Vagina (tissue), 2 donors: ENCODE measurements around the gene C9orf43. TPM values are rescaled to one million over a fixed set of nuclear protein-coding genes. Genes with fewer than 3 reads are reported as not detected.
"Not testable (repeated sequence)": the region's sequence is repeated elsewhere in the genome, so short reads cannot be mapped to it uniquely, and the experiment has no call there.

Source experiments
- DNase-seq, 2 donors: peaks; one replicate each; pipeline ENCODE4 v3.0.0-alpha.2; 2017; ENCODE audit errors: extremely low spot score in 2 of 2
- H3K27ac ChIP-seq: fragments of 200-600 bp; sonication (generic); one replicate; pipeline ENCODE4 v1.5.1; 2019
- H3K27me3 ChIP-seq: fragments of 200-600 bp; sonication (generic); one replicate; pipeline ENCODE4 v1.5.1; 2019
- H3K36me3 ChIP-seq, 2 donors: fragments of 200-600 bp; sonication (generic); one replicate each; pipeline ENCODE4 v1.5.1; 2017 to 2019
- H3K4me1 ChIP-seq: fragments of 200-600 bp; sonication (generic); one replicate; pipeline ENCODE4 v1.5.1; 2019
- H3K4me3 ChIP-seq, 2 donors: fragments of 200-600 bp; sonication (generic); 1 replicate in 1 of 2; 2 replicates in 1 of 2; pipeline ENCODE4 v1.5.1; 2016 to 2019
- H3K9me3 ChIP-seq: fragments of 200-600 bp; sonication (generic); one replicate; pipeline ENCODE4 v1.5.1; 2019
- POLR2A ChIP-seq, 2 donors: fragments of 450-650 bp; IDR thresholded peaks; one replicate each; pipeline ENCODE4 v1.6.1; 2017; ENCODE audit warnings: antibody characterized with exemption in 2 of 2, mild to moderate bottlenecking in 2 of 2, moderate library complexity in 2 of 2
- POLR2AphosphoS5 ChIP-seq, 2 donors: sonication (generic); formaldehyde crosslinking; IDR thresholded peaks; one replicate each; pipeline ENCODE4 v1.9.0; 2017; ENCODE audit warnings: antibody characterized with exemption in 2 of 2, mild to moderate bottlenecking in 2 of 2, low read depth in 1 of 2; ENCODE audit not compliant: insufficient read depth in 1 of 2
- intact Hi-C: fragments of 100-400 bp; cut with DNase I; formaldehyde crosslinking; loops from one replicate; pipeline ENCODE4 v1.15.1; 2023
- total RNA-seq: library from RNA; depleted of rRNA; stranded (reverse); fragments of >200 nt; gene quantifications from one replicate; pipeline ENCODE4 v1.2.3, GENCODE V29; 2016
- TF ChIP-seq, protein P1 (sequence below), 3 experiments: fragments of 450-650 bp in 2 of 3; fragments of 200-600 bp in 1 of 3; sonication (generic) in 1 of 3; IDR thresholded peaks; one replicate each; pipeline ENCODE4 v1.5.1; 2017 to 2019; ENCODE audit warnings: antibody characterized with exemption in 3 of 3, mild to moderate bottlenecking in 2 of 3, moderate library complexity in 2 of 3

C9orf43 gene, protein sequence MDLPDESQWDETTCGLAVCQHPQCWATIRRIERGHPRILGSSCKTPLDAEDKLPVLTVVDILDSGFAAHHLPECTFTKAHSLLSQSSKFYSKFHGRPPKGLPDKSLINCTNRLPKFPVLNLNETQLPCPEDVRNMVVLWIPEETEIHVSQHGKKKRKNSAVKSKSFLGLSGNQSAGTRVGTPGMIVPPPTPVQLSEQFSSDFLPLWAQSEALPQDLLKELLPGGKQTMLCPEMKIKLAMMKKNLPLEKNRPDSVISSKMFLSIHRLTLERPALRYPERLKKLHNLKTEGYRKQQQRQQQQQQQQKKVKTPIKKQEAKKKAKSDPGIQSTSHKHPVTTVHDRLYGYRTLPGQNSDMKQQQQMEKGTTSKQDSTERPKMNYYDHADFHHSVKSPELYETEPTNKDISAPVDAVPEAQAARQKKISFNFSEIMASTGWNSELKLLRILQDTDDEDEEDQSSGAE
- total RNA-seq, result not detected

DNA sequence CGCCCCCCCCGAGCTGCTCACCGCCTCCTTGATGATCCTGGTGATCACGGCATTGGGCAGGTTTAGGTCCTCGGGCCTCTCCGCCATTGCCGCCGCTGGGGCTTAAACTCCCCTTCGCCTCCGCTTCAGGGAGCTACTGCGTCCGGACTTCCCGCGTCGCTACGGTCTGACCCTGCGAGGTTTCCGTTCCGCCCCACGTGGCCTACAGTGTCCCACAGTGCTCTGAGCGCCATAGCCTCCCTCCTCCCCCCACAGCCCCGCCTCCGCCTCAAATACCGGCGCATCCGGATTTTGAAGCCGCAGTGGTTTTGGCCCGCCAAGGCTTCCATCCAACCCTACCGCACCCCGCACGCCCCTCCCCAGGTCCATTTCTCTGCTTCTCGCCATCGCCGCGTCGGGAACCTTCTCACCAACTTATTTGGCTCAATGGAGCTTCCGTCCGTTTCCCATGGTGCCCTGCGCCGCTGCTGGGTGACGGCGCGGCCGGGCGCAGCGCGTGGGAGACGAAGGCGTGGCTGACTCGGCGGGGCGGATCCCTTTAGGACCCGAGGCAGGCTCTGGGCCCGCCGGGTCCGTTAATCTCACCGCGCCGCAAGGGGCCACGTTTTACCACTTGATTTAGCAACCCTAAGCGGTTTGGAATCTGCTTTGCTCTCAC, at the start of gene C9orf43, which contains the start of gene POLE3:
Gene C9orf43 (plus strand): TSS at position 541 of the 658 bp plus-strand sequence. CDS start 2,747 bp downstream, outside the sequence.
Gene POLE3 (minus strand): TSS at position 469 of the 658 bp plus-strand sequence. CDS start 382 bp downstream, at position 87.
- H3K4me1 ChIP-seq, result peaks cover 16% of the 10 kb centered on the region
- no peaks in the 10 kb centered on the region for H3K27me3 ChIP-seq
- no peaks in the 10 kb centered on the region for H3K9me3 ChIP-seq
- peaks cover 0 to 5% of the 10 kb centered on the region in 2 donors for H3K36me3 ChIP-seq
- H3K27ac ChIP-seq, result peak within 1 kb of the TSS; percentile 97
- peak in 1 of 2 donors; percentile 61 for TF ChIP-seq POLR2A (IDR thresholded peaks at IDR 0.05)
- TF ChIP-seq POLR2AphosphoS5 (IDR thresholded peaks at IDR 0.05; ENCODE audit: insufficient read depth in 1 of 2, low read depth in 1 of 2), result peak; percentile 96 to 97
- TF ChIP-seq, protein P1, sequence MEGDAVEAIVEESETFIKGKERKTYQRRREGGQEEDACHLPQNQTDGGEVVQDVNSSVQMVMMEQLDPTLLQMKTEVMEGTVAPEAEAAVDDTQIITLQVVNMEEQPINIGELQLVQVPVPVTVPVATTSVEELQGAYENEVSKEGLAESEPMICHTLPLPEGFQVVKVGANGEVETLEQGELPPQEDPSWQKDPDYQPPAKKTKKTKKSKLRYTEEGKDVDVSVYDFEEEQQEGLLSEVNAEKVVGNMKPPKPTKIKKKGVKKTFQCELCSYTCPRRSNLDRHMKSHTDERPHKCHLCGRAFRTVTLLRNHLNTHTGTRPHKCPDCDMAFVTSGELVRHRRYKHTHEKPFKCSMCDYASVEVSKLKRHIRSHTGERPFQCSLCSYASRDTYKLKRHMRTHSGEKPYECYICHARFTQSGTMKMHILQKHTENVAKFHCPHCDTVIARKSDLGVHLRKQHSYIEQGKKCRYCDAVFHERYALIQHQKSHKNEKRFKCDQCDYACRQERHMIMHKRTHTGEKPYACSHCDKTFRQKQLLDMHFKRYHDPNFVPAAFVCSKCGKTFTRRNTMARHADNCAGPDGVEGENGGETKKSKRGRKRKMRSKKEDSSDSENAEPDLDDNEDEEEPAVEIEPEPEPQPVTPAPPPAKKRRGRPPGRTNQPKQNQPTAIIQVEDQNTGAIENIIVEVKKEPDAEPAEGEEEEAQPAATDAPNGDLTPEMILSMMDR (IDR thresholded peaks at IDR 0.05), result no peak
- intact Hi-C loops, result no loop called here
- DNase-seq, result peak in 1 of 2 donors; percentile 95
- peak within 1 kb of the TSS; percentile 66 to 85 for H3K4me3 ChIP-seq

DNA sequence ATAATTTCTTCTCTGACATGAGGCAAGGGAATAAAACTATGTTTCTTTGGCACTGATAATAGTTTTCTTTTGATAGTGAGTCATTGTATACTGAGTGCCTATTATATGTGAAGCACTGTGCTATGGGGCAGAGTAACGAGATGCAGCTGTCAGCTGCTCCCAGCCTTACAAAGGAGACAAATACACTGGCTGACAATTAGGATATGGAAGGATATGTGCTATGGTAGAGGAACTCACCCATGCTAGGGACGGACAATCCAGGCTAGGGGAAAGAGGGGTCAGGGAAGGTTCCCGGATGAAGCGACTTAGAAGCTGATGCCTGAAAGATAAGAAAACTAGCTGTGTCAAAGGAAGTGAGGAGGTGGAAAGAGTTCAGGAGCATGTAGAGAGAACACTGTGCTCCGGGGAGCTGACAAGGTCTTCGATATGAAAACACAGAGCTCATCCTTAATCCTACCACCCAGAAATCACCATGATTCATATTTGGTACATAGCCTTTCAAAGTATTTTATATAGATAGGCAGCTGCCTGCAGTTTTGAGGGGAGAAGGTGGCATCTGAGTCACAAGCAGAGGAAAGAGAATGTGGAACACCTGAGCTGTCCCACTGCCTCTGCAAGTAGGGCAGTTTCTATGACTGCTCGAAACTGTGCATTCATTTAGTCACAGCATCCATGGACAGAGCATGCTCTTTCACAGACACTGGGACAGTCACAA, 49.1 kb upstream of the C9orf43 start:
- TF ChIP-seq, protein P1 (IDR thresholded peaks at IDR 0.05), result no peak
- TF ChIP-seq POLR2A (IDR thresholded peaks at IDR 0.05) (no peak), POLR2AphosphoS5 (IDR thresholded peaks at IDR 0.05; ENCODE audit: insufficient read depth in 1 of 2, low read depth in 1 of 2) (no peak)
- DNase-seq, result no peak

DNA sequence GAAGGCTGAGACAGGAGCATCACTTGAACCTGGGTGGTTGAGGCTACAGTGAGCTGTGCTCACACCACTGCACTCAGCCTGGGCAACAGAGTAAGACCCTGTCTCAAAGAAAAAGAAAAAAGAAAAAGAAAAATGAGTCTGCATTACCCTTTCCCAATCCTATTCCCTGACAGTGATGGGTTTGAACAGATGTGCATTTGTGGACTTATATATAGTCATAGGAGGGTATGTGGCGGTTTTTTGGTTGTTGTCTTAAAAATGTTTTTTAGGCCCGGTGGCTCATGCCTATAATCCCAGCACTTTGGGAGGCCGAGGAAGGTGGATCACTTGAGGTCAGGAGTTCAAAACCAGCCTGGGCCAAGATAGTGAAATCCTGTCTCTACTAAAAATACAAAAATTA, 47.2 kb upstream of the C9orf43 start:
- intact Hi-C loops, result no loop called here
- TF ChIP-seq, protein P1 (IDR thresholded peaks at IDR 0.05), result no peak
- TF ChIP-seq POLR2AphosphoS5 (IDR thresholded peaks at IDR 0.05; ENCODE audit: insufficient read depth in 1 of 2, low read depth in 1 of 2) (no peak), POLR2A (IDR thresholded peaks at IDR 0.05) (no peak)

More for the DNA sequence above, 49.1 kb upstream of the C9orf43 start:
- no peak overlapping the region for H3K4me3 ChIP-seq
- no peaks in the 10 kb centered on the region for H3K36me3 ChIP-seq
- no peaks in the 10 kb centered on the region for H3K9me3 ChIP-seq
- H3K27me3 ChIP-seq, result no peaks in the 10 kb centered on the region
- H3K27ac ChIP-seq, result no peak overlapping the region
- no peaks in the 10 kb centered on the region for H3K4me1 ChIP-seq
- intact Hi-C loops, result no loop called here

DNA sequence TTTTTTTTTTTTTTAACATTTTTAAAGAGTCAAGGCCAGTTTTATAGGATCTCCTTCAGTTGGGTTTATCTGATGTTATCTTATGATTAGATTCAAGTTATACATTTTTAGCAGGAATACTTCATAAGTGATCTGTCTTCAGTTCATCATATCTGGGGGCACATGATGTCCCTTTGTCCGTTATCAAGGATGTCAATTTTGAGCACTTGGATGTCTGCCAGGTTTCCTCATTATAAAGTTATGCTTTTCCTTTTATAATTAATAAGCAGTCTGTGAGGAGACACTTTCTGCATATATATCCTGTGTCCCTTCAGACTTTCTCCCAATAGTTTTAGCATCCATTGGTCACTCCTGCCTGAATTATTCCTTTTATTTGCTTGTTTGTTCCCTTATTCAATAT, 45.6 kb upstream of the C9orf43 start:
- TF ChIP-seq POLR2AphosphoS5 (IDR thresholded peaks at IDR 0.05; ENCODE audit: insufficient read depth in 1 of 2, low read depth in 1 of 2) (no peak), POLR2A (IDR thresholded peaks at IDR 0.05) (no peak)
- TF ChIP-seq, protein P1 (IDR thresholded peaks at IDR 0.05), result no peak
- no peak for DNase-seq
- Histone ChIP-seq H3K27me3 (no peaks in the 10 kb centered on the region), H3K27ac (no peak overlapping the region), H3K9me3 (no peaks in the 10 kb centered on the region), H3K4me3 (no peak overlapping the region), H3K4me1 (no peaks in the 10 kb centered on the region), H3K36me3 (no peaks in the 10 kb centered on the region)
- intact Hi-C loops, result no loop called here

More for the DNA sequence above, 47.2 kb upstream of the C9orf43 start:
- DNase-seq, result no peak
- no peaks in the 10 kb centered on the region for H3K9me3 ChIP-seq
- H3K27me3 ChIP-seq, result no peaks in the 10 kb centered on the region
- H3K36me3 ChIP-seq, result no peaks in the 10 kb centered on the region
- no peaks in the 10 kb centered on the region for H3K4me1 ChIP-seq
- no peak overlapping the region for H3K27ac ChIP-seq
- no peak overlapping the region for H3K4me3 ChIP-seq

DNA sequence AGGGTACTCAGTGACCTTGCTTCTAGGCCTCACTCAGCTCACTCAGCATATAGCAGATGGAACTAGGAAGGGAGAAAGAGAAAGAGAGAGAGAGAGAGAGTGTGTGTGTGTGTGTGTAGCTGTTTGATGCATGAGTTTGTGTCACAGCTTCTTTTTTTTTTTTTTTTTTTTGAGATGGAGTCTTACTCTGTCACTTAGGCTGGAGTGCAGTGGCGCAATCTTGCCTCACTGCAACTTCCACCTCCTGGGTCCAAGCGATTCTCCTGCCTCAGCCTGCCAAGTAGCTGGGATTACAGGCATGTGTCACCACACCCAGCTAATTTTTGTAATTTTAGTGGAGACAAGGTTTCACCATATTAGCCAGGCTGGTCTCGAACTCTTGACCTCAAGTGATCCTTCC, 44.9 kb upstream of the C9orf43 start:
- H3K4me1 ChIP-seq, intact Hi-C loops, DNase-seq, H3K27ac ChIP-seq, H3K36me3 ChIP-seq, H3K9me3 ChIP-seq, H3K27me3 ChIP-seq, H3K4me3 ChIP-seq: not testable (repeated sequence)
